ENCODE measurements around the gene RPTOR. TPM values are rescaled to one million over a fixed set of nuclear protein-coding genes. Genes with fewer than 3 reads are reported as not detected.

RPTOR gene
- polyA plus RNA-seq, 1 experiment: 10.8 TPM

DNA sequence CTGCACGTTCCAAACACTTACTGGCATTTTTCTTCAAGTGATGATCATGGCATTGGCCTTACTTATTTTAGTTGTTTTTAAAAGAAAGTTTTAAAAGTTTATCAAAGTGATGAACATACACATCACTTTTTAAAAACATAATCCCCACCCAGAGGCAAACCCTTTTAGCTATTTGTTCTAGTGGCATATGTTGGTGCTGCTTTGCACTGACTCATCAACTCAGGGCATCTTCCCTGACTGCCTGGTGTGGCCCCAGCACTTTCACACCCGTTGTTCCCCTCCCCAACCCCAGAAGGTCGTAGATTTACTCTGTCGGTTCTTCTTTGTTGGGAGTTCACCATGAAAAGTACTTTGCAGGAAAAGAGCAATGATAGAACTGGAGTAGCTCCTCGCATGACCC lies 161.3 kb downstream of the RPTOR start:
- TF ChIP-seq, protein P1, sequence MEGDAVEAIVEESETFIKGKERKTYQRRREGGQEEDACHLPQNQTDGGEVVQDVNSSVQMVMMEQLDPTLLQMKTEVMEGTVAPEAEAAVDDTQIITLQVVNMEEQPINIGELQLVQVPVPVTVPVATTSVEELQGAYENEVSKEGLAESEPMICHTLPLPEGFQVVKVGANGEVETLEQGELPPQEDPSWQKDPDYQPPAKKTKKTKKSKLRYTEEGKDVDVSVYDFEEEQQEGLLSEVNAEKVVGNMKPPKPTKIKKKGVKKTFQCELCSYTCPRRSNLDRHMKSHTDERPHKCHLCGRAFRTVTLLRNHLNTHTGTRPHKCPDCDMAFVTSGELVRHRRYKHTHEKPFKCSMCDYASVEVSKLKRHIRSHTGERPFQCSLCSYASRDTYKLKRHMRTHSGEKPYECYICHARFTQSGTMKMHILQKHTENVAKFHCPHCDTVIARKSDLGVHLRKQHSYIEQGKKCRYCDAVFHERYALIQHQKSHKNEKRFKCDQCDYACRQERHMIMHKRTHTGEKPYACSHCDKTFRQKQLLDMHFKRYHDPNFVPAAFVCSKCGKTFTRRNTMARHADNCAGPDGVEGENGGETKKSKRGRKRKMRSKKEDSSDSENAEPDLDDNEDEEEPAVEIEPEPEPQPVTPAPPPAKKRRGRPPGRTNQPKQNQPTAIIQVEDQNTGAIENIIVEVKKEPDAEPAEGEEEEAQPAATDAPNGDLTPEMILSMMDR (IDR thresholded peaks at IDR 0.05; ENCODE audit: insufficient read depth, low read depth, low read length): no peak
- no peak overlapping the region for H3K4me3 ChIP-seq (ENCODE audit: low read depth, low read length)
- H3K36me3 ChIP-seq (ENCODE audit: control insufficient read depth, insufficient read depth, low read length): peaks cover 4% of the 10 kb centered on the region
- ChIA-PET POLR2A (interaction anchor here (1.1 kb wide), 1 partner anchor 26 kb away, joined by 4 read pairs; no protein-coding TSS in a partner anchor), CTCF (interaction anchor here (1.8 to 2.3 kb wide), 2 partner anchors 10 to 18 kb away, joined by 7 to 8 read pairs; no protein-coding TSS in a partner anchor)
- no peaks in the 10 kb centered on the region for H3K27me3 ChIP-seq (ENCODE audit: control insufficient read depth, insufficient read depth, low read length)
- DNase-seq (ENCODE audit: low read depth): no peak

DNA sequence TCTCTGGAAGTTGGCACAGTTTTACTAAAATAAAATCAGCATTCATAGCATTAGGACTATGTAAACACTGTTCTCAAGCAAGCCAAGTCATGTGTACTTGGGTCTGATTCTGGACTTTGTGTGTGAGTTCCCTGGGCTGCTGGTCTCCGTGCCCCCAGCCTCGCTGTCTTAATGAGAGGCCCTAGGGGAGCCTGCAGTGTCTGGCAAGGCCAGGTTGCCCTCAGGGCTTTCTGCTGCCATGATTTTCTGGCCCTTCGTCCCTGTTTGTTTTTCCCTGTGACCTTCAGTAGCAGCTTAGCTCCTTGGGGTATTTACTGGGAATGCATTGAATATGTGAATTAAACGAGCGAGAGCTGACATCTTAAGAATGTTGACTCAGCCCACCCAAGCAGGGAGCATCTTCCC lies 161.8 kb downstream of the RPTOR start:
- ChIA-PET CTCF (interaction anchor here (1.8 to 2.3 kb wide), 2 partner anchors 10 to 18 kb away, joined by 7 to 8 read pairs; no protein-coding TSS in a partner anchor), POLR2A (interaction anchor here (1.1 kb wide), 1 partner anchor 26 kb away, joined by 4 read pairs; no protein-coding TSS in a partner anchor)
- no peak for DNase-seq (ENCODE audit: low read depth)
- Histone ChIP-seq H3K4me3 (ENCODE audit: low read depth, low read length) (no peak overlapping the region), H3K27me3 (ENCODE audit: control insufficient read depth, insufficient read depth, low read length) (no peaks in the 10 kb centered on the region), H3K36me3 (ENCODE audit: control insufficient read depth, insufficient read depth, low read length) (peaks cover 4% of the 10 kb centered on the region)
- TF ChIP-seq, protein P1 (IDR thresholded peaks at IDR 0.05; ENCODE audit: insufficient read depth, low read depth, low read length): no peak

DNA sequence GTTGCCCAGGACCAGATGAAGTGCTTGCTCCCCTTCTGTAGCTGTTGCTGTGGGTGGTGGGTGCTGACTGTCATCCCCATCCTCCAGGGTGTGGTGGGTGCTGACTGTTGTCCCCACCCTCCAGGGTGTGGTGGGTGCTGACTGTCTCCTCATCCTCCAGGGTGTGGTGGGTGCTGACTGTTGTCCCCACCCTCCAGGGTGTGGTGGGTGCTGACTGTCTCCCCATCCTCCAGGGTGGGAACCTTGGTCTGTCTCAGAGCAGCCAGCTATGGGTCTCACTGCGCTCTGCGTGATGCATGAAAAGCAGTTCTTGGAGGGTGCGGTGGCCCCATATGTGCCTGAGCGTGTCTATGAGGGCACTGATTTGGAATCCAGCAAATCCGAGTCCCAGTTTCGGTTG lies 163.8 kb downstream of the RPTOR start:
- Histone ChIP-seq H3K27me3 (ENCODE audit: control insufficient read depth, insufficient read depth, low read length) (no peaks in the 10 kb centered on the region), H3K4me3 (ENCODE audit: low read depth, low read length) (no peak overlapping the region), H3K36me3 (ENCODE audit: control insufficient read depth, insufficient read depth, low read length) (peaks cover 4% of the 10 kb centered on the region)
- TF ChIP-seq, protein P1 (IDR thresholded peaks at IDR 0.05; ENCODE audit: insufficient read depth, low read depth, low read length): no peak
- ChIA-PET POLR2A (no interaction called here), CTCF (no interaction called here)
- no peak for DNase-seq (ENCODE audit: low read depth)

DNA sequence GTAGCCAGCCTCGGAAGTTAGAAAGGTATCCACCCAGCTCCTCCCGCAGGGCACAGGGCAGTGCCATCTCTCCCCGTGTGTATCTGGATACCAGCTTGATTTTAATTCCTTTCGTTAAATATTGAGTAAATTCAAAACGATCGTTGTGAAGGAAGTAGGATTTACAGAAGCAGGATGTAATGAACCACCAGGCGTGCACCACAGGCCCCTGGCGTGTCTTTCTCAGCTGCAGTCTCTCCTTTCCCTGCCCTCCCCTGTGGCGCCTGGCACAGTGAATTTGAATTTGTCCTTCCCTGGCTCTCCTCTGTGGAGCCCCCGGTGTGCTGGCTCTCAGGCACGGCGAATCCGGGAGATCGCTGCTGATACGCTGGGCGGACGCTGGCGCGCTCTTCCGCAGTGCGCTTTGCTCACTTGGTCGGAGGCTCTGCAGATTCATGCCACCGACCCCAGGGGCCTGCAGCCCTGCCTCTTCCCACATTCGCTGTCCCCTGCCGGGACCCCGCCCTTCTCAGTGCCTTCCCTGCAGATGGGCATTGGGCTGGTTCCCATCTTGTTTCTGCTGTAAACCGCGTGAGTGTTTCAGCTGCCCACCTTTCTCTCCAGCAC lies 164.6 kb downstream of the RPTOR start:
- DNase-seq (ENCODE audit: low read depth): no peak
- Histone ChIP-seq H3K27me3 (ENCODE audit: control insufficient read depth, insufficient read depth, low read length) (no peaks in the 10 kb centered on the region), H3K4me3 (ENCODE audit: low read depth, low read length) (no peak overlapping the region), H3K36me3 (ENCODE audit: control insufficient read depth, insufficient read depth, low read length) (peaks cover 4% of the 10 kb centered on the region)
- TF ChIP-seq, protein P1 (IDR thresholded peaks at IDR 0.05; ENCODE audit: insufficient read depth, low read depth, low read length): no peak
- CTCF ChIA-PET: no interaction called here
- POLR2A ChIA-PET: no interaction called here

DNA sequence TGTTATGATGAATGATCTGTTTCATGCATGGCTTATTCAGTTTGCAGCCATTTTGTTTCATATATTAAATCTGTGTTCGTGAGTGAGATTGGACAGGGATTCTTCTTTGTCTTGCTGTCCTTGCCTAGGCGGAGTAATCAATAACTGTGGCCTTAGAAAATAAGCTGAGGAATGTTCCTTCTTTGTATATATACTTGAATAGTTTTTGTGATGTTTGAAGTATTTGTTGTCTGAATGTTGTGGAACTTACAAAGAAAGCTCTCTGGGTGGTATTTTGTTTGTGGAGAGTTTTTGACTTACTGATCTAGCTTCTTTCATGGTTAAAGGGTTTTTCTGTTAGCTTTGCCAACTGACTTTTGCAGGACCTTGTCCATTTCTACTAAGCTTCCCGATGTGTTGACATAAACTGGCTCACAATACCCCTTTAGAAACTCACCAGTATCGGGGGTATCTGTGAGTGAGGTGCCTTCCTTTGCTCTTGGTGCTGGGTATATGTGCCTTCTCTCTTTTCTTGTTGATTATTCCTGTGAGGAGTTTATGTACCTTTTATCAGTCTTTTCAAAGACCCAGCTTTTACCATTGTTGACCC lies 166.2 kb downstream of the RPTOR start:
- Histone ChIP-seq H3K27me3 (ENCODE audit: control insufficient read depth, insufficient read depth, low read length) (no peaks in the 10 kb centered on the region), H3K4me3 (ENCODE audit: low read depth, low read length) (no peak overlapping the region), H3K36me3 (ENCODE audit: control insufficient read depth, insufficient read depth, low read length) (peaks cover 4% of the 10 kb centered on the region)
- POLR2A ChIA-PET: no interaction called here
- TF ChIP-seq, protein P1 (IDR thresholded peaks at IDR 0.05; ENCODE audit: insufficient read depth, low read depth, low read length): no peak
- DNase-seq (ENCODE audit: low read depth): no peak
- CTCF ChIA-PET: no interaction called here

Data from BJ (cell line).